Subcutaneous adipose tissue (tissue), 4 donors: ENCODE data around the gene SLC35F6. TPM values are rescaled to one million over a fixed set of nuclear protein-coding genes. Genes with fewer than 3 reads are reported as not detected.

Experiments used
- CTCF ChIP-seq: fragments of 450-650 bp; IDR thresholded peaks from one replicate; pipeline ENCODE4 v1.5.1; 2016; ENCODE audit warnings: low read depth, mild to moderate bottlenecking, control low read depth, antibody characterized with exemption, moderate library complexity
- total RNA-seq, 4 donors: library from RNA; depleted of rRNA; stranded (reverse); fragments of >200 nt; gene quantifications; one replicate each; pipeline ENCODE4 v1.1.0, GENCODE V29; 2016

SLC35F6 gene
- total RNA-seq, 4 donors from 2014 or later, result 49.5 to 63.1 (median 51.7) TPM

- TF ChIP-seq CTCF, result no peak
Observed at GRCh38 chr2:26782876-26783704, 19.0 kb downstream of the SLC35F6 start.

GRCh38 chr2:26784570-26785234 lies 20.6 kb downstream of the SLC35F6 start:
- TF ChIP-seq CTCF, result no peak

GRCh38 chr2:26785431-26786206 lies 21.5 kb downstream of the SLC35F6 start, which contains the start of gene CENPA:
TSS of gene CENPA (plus strand) at chr2:26786056. CDS start at chr2:26786197, 141 bp downstream.
- TF ChIP-seq CTCF, result no peak

- TF ChIP-seq CTCF, result no peak
Observed at GRCh38 chr2:26786207-26787028, 22.3 kb downstream of the SLC35F6 start.

- TF ChIP-seq CTCF, result no peak
Observed at GRCh38 chr2:26792720-26793119, 28.6 kb downstream of the SLC35F6 start.

GRCh38 chr2:26793518-26793917 lies 29.4 kb downstream of the SLC35F6 start:
- TF ChIP-seq CTCF, result no peak
